Sigmoid colon (tissue), 7 donors: Measurements from ENCODE around the gene ANO4. TPM values are rescaled to one million over a fixed set of nuclear protein-coding genes. Genes with fewer than 3 reads are reported as not detected.

Source experiments
- DNase-seq: peaks from one replicate; pipeline ENCODE4 v3.0.0-alpha.2; 2019
- H3K27ac ChIP-seq, 4 donors: fragments of 200-600 bp; sonication (generic); one replicate each; pipeline ENCODE4 v1.5.1; 2016 to 2019; ENCODE audit warnings: mild to moderate bottlenecking in 1 of 4
- H3K27me3 ChIP-seq, 3 donors: fragments of 200-600 bp; sonication (generic); one replicate each; pipeline ENCODE4 v1.5.1; 2019; ENCODE audit warnings: mild to moderate bottlenecking in 1 of 3
- H3K36me3 ChIP-seq, 4 donors: fragments of 200-600 bp; sonication (generic); one replicate each; pipeline ENCODE4 v1.5.1; 2016 to 2019
- H3K4me1 ChIP-seq, 4 donors: fragments of 200-600 bp; sonication (generic); one replicate each; pipeline ENCODE4 v1.5.1; 2017 to 2019
- H3K4me3 ChIP-seq, 4 donors: fragments of 200-600 bp; sonication (generic); one replicate each; pipeline ENCODE4 v1.5.1; 2017 to 2019; ENCODE audit warnings: mild to moderate bottlenecking in 2 of 4, moderate library complexity in 1 of 4
- H3K9me3 ChIP-seq, 4 donors: fragments of 200-600 bp in 3 of 4; sonication (generic) in 3 of 4; one replicate each; pipeline versions ENCODE4 v1.5.1 to v1.6.1; 2013 to 2019
- EP300 ChIP-seq, 4 donors: sonication (generic); formaldehyde crosslinking; IDR thresholded peaks; one replicate each; pipeline ENCODE4 v1.6.1; 2017; ENCODE audit warnings: antibody characterized with exemption in 4 of 4
- POLR2A ChIP-seq, 2 donors: fragments of 450-650 bp; IDR thresholded peaks; one replicate each; pipeline ENCODE4 v1.6.1; 2016; ENCODE audit warnings: antibody characterized with exemption in 2 of 2, mild to moderate bottlenecking in 2 of 2, moderate library complexity in 2 of 2
- POLR2AphosphoS5 ChIP-seq, 4 donors: sonication (generic); formaldehyde crosslinking; IDR thresholded peaks; one replicate each; pipeline ENCODE4 v1.6.1; 2017; ENCODE audit warnings: antibody characterized with exemption in 4 of 4
- WGBS, 2 donors: extraction: QIAGEN DNeasy Blood & Tissue Kit; methylation state at CpG; one replicate each; pipeline ENCODE4 v1.1.7; 2013; 5-methylcytosine and 5-hydroxymethylcytosine counted together
- intact Hi-C: fragments of 100-400 bp; cut with DNase I; formaldehyde crosslinking; loops from one replicate; pipeline ENCODE4 v1.15.1; 2023
- polyA plus RNA-seq, 3 donors: library from polyadenylated mRNA; stranded (reverse); fragments of 200-250 nt; gene quantifications; one replicate each; pipeline ENCODE4 v1.2.3, GENCODE V29; 2013
- total RNA-seq, 4 donors: library from RNA; depleted of rRNA; stranded (reverse); fragments of >200 nt; gene quantifications; one replicate each; pipeline ENCODE4 v1.1.0, GENCODE V29; 2016
- TF ChIP-seq, protein P1 (sequence below), 4 experiments: fragments of 450-650 bp in 3 of 4; fragments of 200-600 bp in 1 of 4; IDR thresholded peaks; one replicate each; pipeline ENCODE4 v1.5.1; 2016 to 2019; ENCODE audit warnings: antibody characterized with exemption in 4 of 4, mild to moderate bottlenecking in 3 of 4, moderate library complexity in 2 of 4
- donor health status: healthy with polysubstance abuse.
- donor health status: Bipolar disorder and iron deficiency.
- donor health status: healthy.

The ANO4 gene
- total and polyA plus RNA-seq, 7 donors: 0.09 to 3.3 (median 0.41) TPM; not detected in 2

DNA sequence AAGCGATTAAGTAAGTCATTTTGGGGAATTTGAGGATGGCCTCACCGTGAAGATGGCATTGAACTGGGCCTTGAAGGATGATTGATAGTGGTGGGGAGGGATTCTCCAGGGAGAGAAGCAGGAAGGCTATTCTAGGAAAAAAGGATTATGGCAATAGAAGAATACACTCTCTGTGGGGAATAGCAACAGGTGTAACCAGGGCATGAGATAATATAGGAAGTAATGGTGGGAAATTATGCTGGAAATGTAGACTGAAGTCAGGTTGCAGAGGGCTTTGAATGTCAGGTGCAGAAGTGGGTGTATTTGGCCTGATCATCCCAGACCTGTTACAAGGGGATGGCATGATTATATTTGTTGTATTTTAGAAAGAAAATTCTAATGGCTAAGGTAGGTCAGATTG, 4.6 kb upstream of the ANO4 start:
- H3K27me3 ChIP-seq: no peaks in the 10 kb centered on the region
- no peaks in the 10 kb centered on the region for H3K36me3 ChIP-seq
- no peaks in the 10 kb centered on the region for H3K9me3 ChIP-seq
- intact Hi-C loops: no loop called here
- H3K4me1 ChIP-seq: peaks cover 0 to 17% (median 2%) of the 10 kb centered on the region in 4 donors
- H3K4me3 ChIP-seq: no peak overlapping the region
- H3K27ac ChIP-seq: no peak overlapping the region
- TF ChIP-seq POLR2AphosphoS5 (IDR thresholded peaks at IDR 0.05) (no peak), EP300 (IDR thresholded peaks at IDR 0.05) (no peak), POLR2A (IDR thresholded peaks at IDR 0.05) (no peak)
- TF ChIP-seq, protein P1, sequence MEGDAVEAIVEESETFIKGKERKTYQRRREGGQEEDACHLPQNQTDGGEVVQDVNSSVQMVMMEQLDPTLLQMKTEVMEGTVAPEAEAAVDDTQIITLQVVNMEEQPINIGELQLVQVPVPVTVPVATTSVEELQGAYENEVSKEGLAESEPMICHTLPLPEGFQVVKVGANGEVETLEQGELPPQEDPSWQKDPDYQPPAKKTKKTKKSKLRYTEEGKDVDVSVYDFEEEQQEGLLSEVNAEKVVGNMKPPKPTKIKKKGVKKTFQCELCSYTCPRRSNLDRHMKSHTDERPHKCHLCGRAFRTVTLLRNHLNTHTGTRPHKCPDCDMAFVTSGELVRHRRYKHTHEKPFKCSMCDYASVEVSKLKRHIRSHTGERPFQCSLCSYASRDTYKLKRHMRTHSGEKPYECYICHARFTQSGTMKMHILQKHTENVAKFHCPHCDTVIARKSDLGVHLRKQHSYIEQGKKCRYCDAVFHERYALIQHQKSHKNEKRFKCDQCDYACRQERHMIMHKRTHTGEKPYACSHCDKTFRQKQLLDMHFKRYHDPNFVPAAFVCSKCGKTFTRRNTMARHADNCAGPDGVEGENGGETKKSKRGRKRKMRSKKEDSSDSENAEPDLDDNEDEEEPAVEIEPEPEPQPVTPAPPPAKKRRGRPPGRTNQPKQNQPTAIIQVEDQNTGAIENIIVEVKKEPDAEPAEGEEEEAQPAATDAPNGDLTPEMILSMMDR (IDR thresholded peaks at IDR 0.05): no peak
- DNase-seq: no peak
- WGBS, 2 donors: 88 to 92% methylated on average over 2 of the region's 2 CpGs

GRCh38 chr12:100790552-100790951, 4.0 kb upstream of the ANO4 start:
- TF ChIP-seq POLR2AphosphoS5 (IDR thresholded peaks at IDR 0.05) (no peak), POLR2A (IDR thresholded peaks at IDR 0.05) (no peak), EP300 (IDR thresholded peaks at IDR 0.05) (no peak)
- TF ChIP-seq, protein P1 (IDR thresholded peaks at IDR 0.05): no peak
- Histone ChIP-seq H3K27me3 (no peaks in the 10 kb centered on the region), H3K9me3 (no peaks in the 10 kb centered on the region), H3K4me3 (no peak overlapping the region), H3K36me3 (no peaks in the 10 kb centered on the region), H3K27ac (no peak overlapping the region), H3K4me1 (peaks cover 0 to 23% (median 5%) of the 10 kb centered on the region in 4 donors)
- WGBS, 2 donors: 89 to 91% methylated on average over 1 of the region's 1 CpG
- DNase-seq: no peak
- intact Hi-C loops: no loop called here

- Histone ChIP-seq H3K4me3 (no peak overlapping the region), H3K27me3 (no peaks in the 10 kb centered on the region), H3K36me3 (no peaks in the 10 kb centered on the region), H3K9me3 (no peaks in the 10 kb centered on the region), H3K4me1 (peaks cover 0 to 27% (median 7%) of the 10 kb centered on the region in 4 donors), H3K27ac (peak overlapping the region in 1 of 4 donors; percentile 72)
- TF ChIP-seq POLR2AphosphoS5 (IDR thresholded peaks at IDR 0.05) (no peak), POLR2A (IDR thresholded peaks at IDR 0.05) (no peak), EP300 (IDR thresholded peaks at IDR 0.05) (no peak)
- TF ChIP-seq, protein P1 (IDR thresholded peaks at IDR 0.05): no peak
- intact Hi-C loops: no loop called here
- WGBS, 2 donors: 11 to 41% methylated on average over 2 of the region's 2 CpGs
- no peak for DNase-seq
Observed at GRCh38 chr12:100793182-100793581, 1.4 kb upstream of the ANO4 start.

GRCh38 chr12:100795174-100795799, 711 bp downstream of the ANO4 start:
- Histone ChIP-seq H3K4me3 (peak overlapping the region in 3 of 4 donors; percentile 33 to 40 (median 35)), H3K9me3 (no peaks in the 10 kb centered on the region), H3K4me1 (peaks cover 0 to 27% (median 9%) of the 10 kb centered on the region in 4 donors), H3K27ac (peak overlapping the region in 3 of 4 donors; percentile 50 to 72 (median 62)), H3K27me3 (no peaks in the 10 kb centered on the region), H3K36me3 (no peaks in the 10 kb centered on the region)
- no peak for DNase-seq
- TF ChIP-seq POLR2A (IDR thresholded peaks at IDR 0.05): no peak
- TF ChIP-seq, protein P1 (IDR thresholded peaks at IDR 0.05): no peak
- TF ChIP-seq POLR2AphosphoS5 (IDR thresholded peaks at IDR 0.05): no peak
- TF ChIP-seq EP300 (IDR thresholded peaks at IDR 0.05): no peak
- WGBS, 2 donors: 11 to 31% methylated on average over 9 of the region's 9 CpGs
- intact Hi-C loops: no loop called here

DNA sequence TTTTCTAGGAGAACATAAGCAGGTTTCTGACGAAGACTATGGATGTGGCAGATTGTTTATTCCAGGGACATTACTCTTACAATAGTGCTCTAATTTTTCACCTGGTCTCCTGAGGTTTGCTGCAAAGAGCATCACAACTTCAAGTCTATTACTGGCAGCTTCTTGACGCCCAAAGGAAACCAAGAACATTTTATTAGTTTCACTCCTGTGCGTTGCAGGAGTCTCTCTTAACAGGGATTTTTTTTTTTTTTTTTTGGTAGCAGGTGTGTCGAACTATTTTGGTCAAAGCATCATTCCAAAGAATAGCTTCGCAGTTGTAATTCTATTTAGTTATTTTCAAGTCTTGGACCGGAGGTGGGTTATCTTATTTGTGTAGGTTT, 1.2 kb downstream of the ANO4 start:
- intact Hi-C loops: no loop called here
- no peaks in the 10 kb centered on the region for H3K9me3 ChIP-seq
- H3K4me3 ChIP-seq: no peak overlapping the region
- peaks cover 0 to 27% (median 9%) of the 10 kb centered on the region in 4 donors for H3K4me1 ChIP-seq
- WGBS, 2 donors: 63 to 84% methylated on average over 6 of the region's 6 CpGs
- no peaks in the 10 kb centered on the region for H3K27me3 ChIP-seq
- TF ChIP-seq, protein P1 (IDR thresholded peaks at IDR 0.05): no peak
- no peak for TF ChIP-seq POLR2A (IDR thresholded peaks at IDR 0.05)
- TF ChIP-seq POLR2AphosphoS5 (IDR thresholded peaks at IDR 0.05): no peak
- no peak for TF ChIP-seq EP300 (IDR thresholded peaks at IDR 0.05)
- H3K27ac ChIP-seq: no peak overlapping the region
- DNase-seq: no peak
- no peaks in the 10 kb centered on the region for H3K36me3 ChIP-seq
